ELR (cell line): ENCODE measurements around the gene CARD8.
"Not testable (repeated sequence)": the region's sequence is repeated elsewhere in the genome, so short reads cannot be mapped to it uniquely, and the experiment has no call there.

Experiments used
- DNase-seq: peaks from one replicate; pipeline ENCODE4 v3.0.0-alpha.2; 2015; ENCODE audit warnings: low read depth

Gene CARD8

DNA sequence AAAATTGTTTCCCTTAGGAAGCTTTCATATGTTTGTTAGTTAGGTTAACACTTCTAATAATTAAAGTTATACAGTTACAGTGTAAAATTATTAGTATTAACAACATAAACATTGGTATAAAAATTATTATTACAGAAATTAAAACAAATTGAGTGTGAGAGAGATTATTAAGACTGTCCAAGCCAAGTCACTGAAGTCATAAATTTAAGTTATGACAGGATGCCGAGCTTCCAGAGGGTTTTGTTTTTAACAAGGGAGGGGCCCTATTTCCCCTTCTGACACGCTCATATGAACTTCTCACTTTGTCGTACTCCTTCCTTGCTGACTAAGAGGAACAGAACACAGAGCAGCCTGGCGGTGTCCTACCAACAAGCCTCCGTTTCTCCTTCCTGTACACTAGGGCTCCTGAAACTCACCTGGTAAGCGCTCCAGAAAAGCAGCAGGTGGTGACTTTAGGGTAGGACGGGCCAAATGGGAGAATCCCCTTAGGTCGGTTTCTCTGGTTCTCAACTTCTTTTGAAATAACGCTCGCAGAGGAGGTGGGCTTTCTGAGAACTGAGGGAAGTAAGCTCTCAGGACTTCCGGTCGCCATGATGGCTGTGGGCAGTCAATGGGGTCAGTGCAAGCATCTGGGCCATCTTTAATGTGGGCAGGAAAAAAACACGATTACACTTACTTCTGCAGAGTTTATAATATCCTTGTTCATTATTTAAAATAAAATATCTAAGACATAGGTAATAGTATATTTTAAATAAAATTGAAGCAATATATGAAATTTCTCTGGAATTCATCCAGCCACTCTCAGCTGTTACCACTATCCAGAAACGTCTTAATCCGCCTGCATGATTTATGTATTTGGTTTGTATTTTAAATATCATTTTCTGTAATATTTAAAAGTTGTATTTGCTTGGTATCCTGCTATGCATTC is at the start of gene CARD8:
TSS of gene CARD8 (minus strand) at position 537 of the 928 bp plus-strand sequence. CDS start 14,892 bp downstream, outside the sequence.
- DNase-seq = peak; percentile 91

GRCh38 chr19:48303866-48304265 is 48.2 kb upstream of the CARD8 start:
- DNase-seq = no peak

- no peak for DNase-seq
Observed at GRCh38 chr19:48303367-48303766, 47.7 kb upstream of the CARD8 start.

- DNase-seq = no peak
Observed at GRCh38 chr19:48302600-48302959, 46.9 kb upstream of the CARD8 start.

- DNase-seq = no peak
Observed at GRCh38 chr19:48301886-48302599, 46.3 kb upstream of the CARD8 start.

DNA sequence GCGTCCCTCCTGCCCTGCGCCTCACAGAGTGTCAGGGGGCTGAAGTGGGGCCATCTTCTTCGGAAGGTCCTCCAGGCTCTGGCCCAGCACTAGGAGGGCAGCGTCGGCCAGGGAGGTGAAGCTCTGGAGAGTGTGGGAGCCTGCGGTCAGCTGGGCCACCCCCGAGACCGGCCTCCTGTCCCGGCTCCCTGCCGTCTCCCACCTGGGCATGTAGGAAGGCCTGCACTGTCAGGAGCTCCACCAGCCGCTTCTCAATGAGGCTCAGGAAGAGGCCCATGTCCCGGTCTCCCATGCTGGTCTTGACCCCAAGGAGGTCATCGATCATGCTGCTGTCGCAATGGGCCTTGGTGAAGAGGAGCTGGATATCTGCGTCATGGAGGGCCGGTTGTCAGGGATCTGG is 42.3 kb upstream of the CARD8 start:
- DNase-seq = no peak

GRCh38 chr19:48296963-48297734 is 41.4 kb upstream of the CARD8 start:
- no peak for DNase-seq

DNA sequence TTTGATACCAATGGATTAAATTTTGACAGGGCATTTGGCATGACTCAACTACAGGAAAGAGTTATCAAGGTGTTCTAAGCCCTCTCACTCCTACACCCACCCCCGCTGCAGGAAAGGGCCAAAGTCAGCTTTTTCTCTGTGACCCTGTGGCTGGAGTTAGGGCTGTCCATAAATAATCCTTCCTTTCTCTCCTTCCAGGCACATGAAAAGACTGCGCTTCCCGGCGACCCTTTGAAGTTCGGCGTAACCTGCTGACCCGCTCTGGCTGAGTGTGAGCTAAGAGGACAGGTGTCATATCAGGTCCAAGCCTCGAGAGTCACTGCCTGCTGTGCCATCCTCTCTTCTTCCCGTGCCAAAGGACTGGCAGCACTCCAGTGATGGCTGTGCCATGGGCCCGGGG is 39.7 kb upstream of the CARD8 start:
- DNase-seq = no peak

DNA sequence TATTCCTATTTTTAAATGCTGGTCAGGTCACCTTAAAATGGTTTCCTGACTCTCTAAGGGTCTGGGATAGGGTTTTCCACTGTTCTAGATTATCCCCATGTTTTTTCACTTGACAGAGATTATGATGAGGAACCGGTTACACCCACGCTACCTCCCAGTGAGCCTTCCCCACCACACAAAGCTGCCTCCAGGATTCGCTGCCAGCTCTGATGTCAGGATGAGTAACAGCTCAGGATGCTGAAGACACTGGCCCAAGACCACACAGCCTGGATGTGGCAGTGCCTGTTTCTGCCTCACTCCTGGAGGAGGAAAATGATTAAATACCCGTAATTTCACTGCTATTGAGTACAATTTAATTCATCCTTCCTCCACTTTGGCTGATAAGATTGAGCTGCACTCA is 37.1 kb upstream of the CARD8 start:
- DNase-seq = peak; percentile 92

- DNase-seq = not testable (repeated sequence)
Observed at GRCh38 chr19:48291489-48291815, 35.7 kb upstream of the CARD8 start.

GRCh38 chr19:48290771-48291488 is 35.2 kb upstream of the CARD8 start:
- DNase-seq = peak; percentile 86

DNA sequence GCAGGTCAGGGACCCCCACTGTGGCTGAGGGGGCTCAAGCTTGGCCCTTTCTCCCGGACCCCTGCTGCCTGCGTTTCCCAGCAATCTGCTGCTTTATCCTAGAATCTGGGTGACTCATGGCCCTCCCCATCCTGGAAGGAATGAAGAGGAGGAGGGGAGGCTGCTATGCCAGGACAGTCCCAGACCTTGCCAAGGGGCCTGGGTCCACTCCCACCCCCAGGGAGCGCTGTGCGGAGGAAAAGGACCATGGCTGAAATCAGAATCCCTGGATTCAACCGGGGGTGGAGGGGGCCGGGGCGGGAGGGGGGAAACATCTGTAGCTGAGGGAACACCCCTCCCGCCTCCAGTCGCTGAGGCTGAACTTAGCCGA is 34.7 kb upstream of the CARD8 start:
- DNase-seq = peak; percentile 86

DNA sequence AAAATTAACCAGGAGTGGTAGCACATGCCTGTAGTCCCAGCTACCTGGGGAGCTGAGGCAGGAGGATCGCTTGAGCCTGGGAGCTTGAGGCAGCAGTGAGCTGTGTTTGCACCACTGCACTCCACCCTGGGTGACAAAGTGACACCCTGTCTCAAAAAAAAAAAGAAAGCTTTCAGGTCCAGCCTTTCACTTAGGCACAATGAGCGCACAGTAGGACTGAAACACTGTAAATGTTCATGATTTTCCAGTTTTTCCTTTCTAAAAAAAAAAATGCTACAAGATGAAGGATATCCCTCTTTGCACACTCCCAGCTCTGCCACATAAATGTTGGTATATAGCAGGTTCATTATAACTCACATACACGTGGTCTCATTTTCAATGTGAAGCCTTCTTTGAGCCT is 32.0 kb upstream of the CARD8 start:
- no peak for DNase-seq

DNA sequence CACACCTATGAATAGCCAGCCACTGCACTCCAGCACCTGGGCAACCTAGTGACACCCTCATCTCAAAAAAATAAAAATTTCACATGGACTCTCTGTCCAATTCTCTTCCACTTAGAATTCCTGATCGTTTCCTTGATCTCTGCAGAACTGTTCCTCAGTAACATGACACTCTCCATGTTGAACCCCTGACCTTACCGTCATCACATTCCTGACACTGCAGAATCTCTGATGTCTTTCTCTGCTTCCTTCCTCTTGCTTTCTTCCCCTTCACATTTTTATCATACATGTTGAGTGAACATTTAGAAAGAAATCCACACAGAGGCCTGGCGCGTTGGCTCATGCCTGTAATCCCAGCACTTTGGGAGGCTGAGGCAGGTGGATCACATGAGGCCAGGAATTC is 29.2 kb upstream of the CARD8 start:
- peak; percentile 50 for DNase-seq

DNA sequence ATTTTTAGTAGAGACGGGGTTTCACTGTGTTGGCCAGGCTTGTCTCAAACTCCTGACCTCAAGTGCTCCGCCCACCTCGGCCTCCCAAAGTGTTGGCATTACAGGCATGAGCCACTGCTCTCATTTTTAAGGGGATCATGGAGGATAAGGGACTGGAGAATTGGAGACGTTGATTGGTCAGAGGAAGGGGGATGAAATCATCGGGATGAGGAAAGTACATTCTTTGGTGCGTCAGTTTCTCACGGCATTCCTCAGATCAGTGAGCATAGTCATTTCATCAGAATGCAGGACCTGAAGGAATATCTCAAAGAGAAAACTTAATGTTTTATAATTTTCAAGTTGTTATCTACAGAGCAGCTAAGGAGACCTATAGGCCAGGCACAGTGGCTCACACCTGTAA is 28.2 kb upstream of the CARD8 start:
- peak; percentile 98 for DNase-seq

GRCh38 chr19:48279747-48280146 is 24.0 kb upstream of the CARD8 start:
- DNase-seq = no peak

GRCh38 chr19:48274938-48275337 is 19.2 kb upstream of the CARD8 start:
- DNase-seq = no peak

GRCh38 chr19:48274173-48274572 is 18.5 kb upstream of the CARD8 start:
- DNase-seq = peak; percentile 67

DNA sequence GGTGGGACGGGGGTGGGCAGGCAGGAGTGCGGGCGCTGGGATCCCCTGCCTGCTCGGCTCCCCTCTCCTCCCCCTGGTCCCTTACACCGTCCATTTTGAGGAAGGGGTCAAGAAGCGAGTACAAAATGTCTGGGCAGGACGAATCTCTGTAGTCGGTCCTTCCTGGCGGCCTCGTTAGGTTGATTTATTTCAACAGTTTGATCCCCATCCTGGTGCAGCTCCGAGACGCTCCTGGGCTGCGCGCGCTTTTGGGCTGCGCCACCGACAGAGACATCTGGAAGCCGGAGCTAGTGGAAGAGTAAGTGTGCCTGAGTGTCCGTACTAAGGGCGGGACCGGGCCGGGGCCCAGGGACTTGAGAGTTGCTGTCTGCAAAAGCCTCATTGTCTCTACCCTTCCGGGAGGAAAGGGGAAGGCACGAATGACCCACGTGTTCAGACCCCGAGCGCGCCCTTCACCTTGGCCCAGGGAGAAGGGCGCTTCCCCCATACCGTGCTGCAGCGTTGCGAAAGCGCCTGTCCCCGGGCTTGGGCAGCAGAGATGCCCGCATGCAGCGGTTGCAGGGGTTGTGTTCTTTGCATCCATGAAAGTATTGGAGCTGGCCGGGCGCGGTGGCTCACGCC is 15.9 kb upstream of the CARD8 start:
- DNase-seq = peak; percentile 70

GRCh38 chr19:48269617-48270026 is 13.9 kb upstream of the CARD8 start:
- peak; percentile 78 for DNase-seq

- DNase-seq = not testable (repeated sequence)
Observed at GRCh38 chr19:48265326-48265725, 9.6 kb upstream of the CARD8 start.

GRCh38 chr19:48260359-48260714 is 4.6 kb upstream of the CARD8 start:
- DNase-seq = not testable (repeated sequence)
